Measurements from ENCODE around the gene CDKL1.
"Not testable (repeated sequence)": the region's sequence is repeated elsewhere in the genome, so short reads cannot be mapped to it uniquely, and the experiment has no call there.

The CDKL1 gene

DNA sequence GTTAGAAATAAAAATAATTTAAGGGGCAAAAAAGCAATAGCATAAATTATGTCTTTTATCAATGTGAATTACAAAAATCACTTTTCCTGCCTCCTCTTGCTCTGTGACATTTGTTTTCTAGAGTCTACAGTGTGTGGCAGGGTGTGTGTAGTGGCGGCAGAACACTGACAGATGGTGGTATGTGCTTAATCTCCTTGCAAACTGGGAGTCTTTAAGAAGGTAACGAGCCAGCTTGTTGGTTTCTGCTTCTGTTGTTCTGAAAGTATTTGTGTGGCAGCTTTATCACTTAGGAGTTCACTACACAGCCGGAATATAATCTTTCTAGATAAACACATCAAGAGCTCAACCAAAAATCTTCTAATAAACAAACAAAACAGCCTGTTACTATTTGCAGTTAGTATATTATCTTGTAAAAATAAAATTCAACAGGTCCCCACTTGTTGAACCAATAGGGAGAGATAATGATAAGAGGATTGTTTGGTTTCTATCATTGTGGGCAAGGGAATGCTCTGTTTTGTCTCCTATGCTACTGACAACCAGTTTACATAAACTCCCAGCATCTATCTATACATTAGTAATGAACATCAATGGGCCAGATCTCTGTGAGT is 13.0 kb downstream of the CDKL1 start:
- DNase-seq, result no peak

DNA sequence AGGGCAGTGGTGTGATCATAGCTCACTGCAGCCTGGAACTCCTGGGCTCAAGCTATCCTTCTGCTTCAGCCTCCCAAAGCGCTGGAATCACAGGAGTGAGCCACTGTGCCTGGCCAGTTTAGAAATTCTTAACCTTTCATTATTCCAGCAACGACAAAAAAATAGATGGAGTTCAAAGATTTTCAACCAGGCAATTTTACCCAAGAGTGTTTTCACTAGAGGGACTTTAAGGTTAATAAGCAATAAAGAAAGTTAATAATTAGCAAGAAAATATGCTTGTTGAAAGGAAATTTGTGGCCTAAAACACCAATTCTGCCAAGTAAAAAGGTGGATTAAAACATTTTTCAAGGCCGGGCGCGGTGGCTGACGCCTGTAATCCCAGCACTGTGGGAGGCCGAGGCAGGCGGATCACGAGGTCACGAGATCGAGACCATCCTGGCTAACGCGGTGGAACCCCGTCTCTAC is 14.8 kb downstream of the CDKL1 start:
- DNase-seq, result no peak

DNA sequence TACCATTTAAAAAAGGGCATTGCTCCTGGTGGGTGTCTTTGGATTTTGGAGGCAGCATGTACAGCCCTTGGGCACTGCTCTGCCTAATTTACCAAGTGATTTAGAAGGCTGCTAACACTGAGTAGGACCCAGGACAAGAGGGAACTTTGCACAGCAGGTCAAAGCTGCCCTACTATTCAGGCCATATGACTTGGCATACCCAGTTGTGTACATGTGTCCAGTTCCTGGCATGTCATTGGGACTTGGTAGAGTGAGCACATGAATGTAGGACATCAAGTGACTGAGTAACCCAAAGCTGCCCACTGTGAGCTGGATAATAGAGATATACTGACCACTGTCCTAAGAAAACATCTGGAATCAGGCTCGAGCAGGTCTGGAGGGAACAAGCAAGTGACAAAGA is 15.7 kb downstream of the CDKL1 start:
- no peak for DNase-seq

DNA sequence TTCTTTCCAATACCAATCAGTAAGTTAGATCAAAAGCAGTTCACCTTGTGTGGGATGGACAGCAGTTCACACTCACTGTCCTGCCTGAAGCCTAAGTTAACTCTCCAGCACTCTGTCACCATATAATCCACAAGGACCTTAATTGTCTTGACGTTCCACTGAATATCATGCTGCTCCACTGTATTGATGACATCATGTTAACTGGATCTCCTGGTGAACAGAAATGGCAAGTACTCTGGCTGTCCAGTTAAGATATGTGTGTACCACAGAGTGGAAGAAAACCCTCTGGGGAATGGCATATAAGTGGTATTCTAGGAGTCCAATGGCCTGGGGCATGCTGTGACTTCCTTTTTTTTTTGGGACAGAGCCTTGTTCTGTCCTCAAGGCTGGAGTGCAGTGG is 16.2 kb downstream of the CDKL1 start:
- DNase-seq, result no peak

DNA sequence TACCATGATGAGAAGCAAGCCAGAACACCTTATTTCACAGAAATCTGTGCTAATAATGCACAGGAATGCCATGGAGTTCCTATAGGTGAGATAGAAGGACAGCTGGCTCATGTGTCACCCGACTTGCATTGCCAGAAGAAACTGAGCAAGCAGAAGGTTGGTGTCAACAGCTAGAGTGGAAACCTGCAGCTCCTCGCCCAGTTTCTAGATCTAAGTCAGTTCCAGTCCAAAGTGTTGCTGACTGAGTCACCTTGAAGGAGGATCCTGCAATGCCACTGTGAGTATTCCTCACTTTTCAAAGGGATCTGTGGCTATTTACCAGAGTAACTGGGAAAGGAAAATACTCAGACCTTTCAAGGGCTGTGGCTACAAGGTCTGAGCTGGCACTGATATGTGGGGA is 17.1 kb downstream of the CDKL1 start:
- no peak for DNase-seq

DNA sequence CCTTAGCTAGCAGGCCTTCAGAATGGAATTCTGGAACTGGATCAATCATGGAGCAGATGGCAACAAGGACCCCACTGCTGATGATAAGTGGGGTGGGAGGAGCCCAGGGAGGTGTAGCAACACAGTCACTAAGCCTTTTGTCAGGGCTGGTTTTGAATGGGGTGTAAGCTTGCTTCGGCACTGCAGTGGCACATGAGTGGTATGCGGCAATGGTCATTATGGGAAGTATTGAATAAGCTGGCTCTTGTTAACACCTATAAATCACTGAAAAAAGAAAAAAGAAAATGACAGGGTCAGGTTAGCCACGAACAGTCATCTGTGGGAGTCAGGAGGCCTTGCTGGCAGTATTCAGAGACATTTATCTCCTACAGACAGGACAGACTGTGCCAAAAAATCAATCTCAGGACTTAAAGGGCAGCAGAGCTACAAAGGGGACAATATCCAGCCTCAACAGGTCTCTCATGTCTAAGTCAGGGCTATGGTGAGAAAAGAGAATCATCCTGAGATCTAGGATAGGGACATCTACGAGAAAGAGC is 19.1 kb downstream of the CDKL1 start:
- DNase-seq, result no peak

DNA sequence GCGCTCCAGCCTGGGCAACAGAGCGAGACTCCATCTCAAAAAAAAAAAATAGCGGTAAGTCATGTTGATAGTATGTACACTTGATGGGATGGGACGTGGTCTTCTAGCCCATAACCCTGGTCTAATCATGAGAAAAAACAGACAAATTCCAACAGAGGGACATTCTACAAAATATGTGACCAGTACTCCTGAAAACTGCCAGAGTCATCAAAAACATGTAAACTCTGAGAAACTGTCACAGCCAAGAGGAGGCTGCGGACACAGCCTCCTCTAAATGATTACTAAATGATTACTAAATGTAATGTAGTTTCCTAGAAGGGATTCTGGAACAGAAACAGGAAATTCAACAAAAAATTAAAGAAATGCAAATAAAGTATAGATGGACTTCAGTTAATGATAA is 20.9 kb downstream of the CDKL1 start:
- no peak for DNase-seq

DNA sequence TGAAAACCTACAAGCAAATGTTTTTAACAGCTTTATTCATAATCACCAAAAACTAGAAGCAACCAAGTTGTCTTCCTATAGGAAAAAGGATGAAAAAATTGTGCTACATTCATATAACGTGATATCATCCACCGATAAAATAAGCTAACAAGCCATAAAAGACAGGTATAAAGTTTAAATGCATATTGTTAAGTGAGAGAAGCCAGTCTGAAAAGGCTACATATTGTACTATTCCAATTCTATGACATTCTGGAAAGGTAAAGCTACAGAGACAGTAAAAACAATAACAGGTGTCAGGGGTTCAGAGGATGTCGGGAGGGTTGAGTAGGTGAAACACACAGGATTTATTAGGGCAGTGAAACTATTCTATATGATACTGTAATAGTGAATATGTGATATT is 22.7 kb downstream of the CDKL1 start:
- no peak for DNase-seq

DNA sequence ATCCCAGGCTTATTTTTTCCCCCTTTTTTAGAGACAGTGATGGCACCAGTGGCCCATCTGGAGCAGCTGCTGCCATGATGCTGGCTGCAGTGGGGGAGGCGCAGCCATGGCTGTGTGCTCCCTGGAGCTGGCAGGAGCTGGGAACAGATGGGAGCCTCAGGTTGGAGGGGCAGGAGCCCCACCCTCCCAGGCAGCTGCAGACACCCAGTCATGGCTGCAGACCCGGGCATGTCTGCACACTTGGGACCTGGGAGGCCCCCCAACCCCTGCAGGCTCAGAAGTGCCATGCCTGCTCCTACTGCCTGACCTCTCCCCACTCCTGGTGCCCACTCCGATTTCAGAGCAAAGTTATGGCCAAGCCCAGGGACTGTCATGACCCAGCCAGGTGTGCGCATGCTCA is 25.1 kb downstream of the CDKL1 start:
- DNase-seq, result no peak

DNA sequence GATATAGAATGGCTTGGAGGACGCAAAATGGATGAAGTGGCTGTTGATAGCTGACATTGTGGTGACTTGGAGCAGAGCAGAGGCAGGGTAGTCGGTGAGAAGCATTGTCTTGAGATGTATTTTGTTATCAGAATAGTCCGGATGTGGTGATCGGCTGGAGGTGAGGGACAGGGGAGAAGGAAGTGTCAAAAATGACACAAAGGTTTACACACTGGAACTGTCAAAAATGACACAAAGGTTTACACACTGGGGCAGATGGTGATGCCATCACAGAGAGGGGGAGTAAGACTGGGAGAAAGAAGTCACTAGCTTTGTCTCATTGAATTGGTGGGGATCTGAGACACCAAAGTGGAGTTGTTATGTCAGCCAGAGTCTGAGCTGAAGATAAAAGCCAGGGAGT is 30.1 kb downstream of the CDKL1 start:
- no peak for DNase-seq

DNA sequence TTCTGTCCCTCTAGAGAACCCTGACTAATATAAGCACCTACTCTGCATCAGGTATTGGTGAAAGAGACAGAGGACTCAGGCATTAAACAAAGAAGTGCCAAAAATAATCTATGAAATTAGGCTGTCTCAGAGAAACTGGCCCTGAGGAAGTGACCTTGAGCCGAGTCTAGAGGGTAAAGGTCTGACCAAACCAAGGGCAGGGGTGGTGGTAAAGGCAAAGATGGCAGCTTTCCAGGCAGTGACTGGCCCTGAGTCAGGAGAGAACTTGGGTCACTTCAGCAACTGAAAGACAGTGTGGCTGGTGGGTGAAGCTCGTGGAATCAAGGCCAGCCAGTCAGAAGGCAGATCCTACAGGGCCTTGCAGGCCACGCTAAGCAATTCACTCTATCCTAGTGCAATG is 30.6 kb downstream of the CDKL1 start:
- DNase-seq, result no peak

DNA sequence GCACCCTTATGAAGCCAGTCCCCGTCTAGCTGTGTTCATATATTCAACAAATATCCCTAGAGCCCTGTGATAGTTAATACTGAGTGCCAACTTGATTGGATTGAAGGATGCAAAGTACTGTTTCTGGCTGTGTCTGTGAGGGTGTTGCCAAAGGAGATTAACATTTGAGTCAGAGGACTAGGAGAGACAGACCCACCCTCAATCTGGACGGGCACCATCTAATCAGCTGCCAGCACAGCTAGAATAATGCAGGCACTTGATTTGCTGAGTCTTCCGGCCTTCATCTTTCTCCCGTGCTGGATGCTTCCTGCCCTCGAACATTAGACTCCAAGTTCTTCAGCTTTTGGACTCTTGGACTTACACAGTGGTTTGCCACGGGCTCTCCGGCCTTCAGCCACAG is 31.1 kb downstream of the CDKL1 start:
- DNase-seq, result not testable (repeated sequence)

DNA sequence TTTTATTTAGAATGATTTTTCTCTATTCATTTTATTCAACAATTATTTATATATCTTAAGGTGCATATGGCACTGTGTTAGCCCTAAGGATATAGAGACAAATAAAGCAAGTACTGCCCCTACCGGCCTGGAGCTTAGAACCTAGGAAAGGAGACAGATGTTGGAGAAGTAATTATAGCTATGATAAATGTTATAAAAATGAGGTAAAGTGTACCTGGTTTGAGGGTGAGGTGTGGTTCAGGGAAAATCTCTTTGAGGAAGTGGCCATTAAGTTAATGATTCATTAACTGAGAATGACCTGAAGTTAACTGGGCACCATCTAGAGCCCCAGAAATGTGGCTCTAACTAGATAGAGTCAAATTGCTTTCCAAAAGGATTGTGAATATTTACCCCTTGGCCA is 31.9 kb downstream of the CDKL1 start:
- DNase-seq, result no peak

DNA sequence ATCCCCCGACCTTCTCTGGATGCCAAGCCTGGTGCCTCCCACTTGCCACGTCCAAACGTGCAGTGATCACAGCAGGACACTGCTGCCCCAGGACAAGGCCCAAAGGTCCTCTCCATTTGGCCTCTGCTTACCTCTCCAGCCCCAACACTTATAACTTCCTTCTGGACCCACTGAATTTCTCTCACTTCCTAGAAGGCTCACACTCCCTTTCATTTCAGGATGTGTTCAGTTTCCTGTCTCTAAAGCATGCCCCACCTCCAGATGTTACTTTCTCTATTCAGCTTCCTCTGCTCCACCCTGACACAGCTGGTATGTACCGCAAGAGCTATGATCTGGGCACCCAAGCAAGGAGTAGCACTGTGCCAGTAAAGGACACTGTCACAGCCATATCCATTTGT is 33.0 kb downstream of the CDKL1 start:
- no peak for DNase-seq

DNA sequence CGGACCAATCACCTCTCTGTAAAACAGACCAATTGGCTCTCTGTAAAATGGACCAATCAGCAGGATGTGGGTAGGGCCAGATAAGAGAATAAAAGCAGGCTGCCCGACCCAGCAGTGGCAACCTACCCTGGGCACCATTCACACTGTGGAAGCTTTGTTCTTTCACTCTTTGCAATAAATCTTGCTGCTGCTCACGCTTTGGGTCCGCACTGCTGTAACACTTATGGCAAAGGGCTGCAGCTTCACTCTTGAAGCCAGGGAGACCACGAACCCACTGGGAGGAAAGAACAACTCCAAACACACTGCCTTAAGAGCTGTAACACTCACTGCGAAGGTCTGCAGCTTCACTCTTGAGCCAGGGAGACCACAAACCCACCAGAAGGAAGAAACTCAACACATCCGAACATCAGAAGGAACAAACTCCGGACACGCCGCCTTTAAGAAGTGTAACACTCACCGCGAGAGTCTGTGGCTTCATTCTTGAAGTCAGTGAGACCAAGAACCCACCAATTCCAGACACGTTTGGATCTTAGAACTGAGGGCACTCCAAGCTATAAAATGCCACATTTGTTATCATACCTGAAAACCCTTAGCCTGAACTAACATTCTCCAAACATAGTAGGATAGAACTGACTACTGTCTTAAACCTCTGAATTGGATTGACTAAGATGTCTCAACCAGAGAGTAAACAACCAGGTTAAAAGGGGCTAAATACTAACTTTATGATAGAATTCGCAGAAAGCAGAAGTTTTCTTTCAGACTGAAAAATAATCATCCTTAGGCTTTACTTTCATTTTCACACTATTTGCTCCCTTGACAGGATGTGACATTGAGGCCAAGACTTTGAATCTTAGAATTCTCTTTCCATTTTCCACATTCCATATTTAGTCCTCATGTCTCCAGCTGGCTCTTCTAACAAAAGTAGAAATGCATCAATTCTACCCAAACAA is 33.6 kb downstream of the CDKL1 start:
- DNase-seq, result no peak

DNA sequence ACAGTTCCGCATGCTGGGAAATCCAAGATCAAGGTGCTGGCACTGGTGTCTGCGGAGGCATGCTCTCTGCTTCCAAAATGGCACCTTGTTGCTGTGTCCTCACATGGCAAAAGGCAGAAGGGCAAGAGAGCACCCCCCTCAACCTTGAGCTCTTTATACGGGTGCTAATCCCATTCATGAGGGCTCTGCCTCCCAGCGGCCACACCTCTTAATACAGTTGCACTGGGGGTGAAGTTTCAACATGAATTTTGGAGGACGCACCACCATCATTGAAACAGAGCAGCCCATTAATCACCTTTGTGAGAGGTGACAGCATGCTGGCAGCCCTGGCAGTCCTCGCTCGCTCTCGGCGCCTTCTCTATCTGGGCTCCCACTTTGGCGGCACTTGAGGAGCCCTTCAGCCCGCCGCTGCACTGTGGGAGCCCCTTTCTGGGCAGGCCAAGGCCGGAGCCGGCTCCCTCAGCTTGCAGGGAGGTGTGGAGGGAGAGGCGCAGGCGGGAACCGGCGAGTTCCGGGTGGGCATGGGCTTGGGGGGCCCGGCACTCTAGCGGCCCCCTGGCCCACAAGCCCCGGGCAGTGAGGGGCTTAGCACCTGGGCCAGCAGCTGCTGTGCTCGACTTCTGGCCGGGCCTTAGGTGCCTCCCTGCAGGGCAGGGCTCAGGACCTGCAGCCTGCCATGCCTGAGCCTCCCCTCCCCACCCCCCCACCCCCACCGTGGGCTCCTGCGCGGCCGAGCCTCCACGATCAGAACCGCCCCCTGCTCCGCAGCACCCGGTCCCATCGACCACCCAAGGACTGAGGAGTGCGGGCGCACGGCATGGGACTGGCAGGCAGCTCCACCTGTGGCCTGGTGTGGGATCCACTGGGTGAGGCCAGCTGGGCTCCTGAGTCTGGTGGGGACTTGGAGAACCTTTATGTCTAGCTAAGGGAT is 34.9 kb downstream of the CDKL1 start:
- DNase-seq, result not testable (repeated sequence)

DNA sequence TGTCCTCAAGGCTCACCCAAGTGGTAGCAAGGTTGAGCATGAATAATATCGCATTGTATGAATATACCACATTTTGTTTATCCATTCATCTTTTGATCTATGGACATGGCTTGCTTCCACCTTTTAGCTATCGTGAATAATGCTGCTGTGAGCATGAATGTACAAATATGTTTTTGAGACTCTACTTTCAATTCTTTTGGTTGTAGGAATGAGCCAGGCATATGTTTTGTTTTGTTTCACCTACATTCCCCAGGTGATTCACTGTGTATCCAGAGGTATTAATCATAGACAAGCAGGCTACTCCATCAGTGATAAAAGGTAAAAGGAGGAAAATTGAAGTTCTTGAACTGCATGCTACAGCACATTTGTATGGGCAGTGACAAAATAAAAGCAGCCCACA is 35.8 kb downstream of the CDKL1 start:
- DNase-seq, result no peak

DNA sequence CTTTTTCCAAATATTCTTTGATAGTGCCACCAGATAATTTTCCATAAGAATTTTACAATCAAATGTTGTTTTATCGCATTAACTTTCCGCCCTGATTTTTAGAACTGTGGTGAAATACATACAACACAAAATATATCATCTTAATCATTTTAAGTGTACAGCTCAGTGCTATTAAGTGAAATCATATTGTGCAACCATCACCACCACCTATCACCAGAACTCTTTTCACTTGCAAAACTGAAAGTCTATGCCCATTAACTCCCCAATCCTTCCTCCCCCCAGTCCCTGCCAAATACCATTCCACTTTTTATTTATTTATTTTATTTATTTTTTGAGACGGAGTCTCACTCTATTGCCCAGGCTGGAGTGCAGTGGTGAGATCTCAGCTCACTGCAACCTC is 36.6 kb downstream of the CDKL1 start:
- DNase-seq, result no peak

DNA sequence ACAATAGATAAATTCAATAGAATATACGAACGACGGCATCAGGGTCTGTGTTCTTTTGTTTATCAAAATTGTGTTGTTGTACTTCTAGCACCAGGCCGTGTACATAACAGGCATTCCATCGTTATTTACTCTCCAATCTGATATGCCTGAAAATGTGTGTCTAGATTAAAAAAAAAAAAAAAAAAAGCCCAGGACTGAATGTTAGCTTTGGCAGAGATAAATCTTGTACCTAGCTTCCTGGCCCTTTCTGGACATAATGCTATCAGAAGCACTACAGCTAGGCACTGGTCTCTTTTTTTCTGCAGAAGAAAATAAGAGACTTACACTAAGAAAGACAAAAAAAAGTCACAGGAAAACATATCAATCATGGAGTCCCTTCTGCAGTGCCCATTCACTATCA is 37.0 kb downstream of the CDKL1 start:
- DNase-seq, result no peak

DNA sequence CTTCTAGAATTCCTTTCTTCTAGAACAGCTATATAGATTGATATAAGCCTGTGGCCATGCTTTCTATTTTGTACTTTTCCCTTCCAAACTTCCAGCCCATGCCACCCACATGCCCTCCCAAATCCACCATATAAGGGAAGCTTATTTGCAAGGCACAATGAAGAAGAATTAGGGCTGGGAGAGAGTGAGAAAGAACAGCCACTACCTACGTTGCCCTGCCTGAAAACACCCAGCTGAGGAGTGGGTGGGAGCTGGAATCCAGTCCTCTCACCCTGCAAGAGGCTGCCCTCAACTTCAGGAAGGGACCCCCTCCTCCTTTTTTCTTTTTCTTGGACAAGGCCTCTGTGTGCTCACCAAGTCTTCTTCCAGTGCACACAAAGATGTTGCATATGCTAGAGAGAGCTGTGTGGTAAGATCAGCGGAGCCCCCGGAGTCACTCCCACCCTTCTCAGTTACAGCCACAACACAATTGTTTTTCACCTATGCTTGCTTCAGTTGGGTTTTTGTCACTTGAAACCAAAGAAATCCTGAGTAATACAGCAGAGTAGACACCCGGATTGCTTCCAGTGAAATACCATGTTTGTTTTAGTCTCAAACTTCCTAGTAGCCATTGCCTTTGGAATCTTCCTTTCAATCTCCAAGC is 38.8 kb downstream of the CDKL1 start:
- no peak for DNase-seq

DNA sequence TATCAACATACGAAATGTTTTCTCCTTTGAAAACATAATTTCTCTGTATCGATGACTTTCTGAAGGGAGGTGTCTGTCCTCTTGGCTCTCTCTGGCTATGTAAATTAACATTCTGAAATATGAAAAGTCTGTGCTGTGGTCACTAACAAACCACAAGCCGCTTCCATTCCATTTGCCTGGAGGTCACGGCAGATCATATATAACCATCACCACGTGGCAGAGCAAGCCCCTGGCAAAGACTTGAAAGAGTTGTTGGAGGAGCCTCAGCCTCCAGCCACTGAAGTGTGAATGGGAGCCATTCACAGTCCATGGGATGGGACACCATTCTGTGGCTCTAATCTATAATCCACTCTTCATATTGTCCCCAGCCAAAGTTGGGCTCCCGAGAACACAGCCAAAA is 39.6 kb downstream of the CDKL1 start:
- DNase-seq, result no peak

DNA sequence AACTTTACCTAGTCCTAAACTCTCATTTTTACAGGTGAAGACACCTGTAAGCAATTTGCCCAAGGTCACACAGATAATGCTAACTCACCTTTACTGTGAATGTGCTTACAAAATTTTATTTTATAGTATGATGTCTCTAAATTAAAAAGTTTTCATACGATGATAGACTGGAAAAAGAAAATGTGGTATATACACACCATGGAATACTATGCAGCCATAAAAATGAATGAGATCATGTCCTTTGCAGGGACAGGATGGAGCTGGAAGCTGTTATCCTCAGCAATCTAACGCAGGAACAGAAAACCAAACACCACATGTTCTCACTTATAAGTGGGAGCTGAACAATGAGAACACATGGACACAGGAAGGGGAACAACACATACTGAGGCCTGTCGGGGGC is 40.4 kb downstream of the CDKL1 start:
- DNase-seq, result not testable (repeated sequence)

DNA sequence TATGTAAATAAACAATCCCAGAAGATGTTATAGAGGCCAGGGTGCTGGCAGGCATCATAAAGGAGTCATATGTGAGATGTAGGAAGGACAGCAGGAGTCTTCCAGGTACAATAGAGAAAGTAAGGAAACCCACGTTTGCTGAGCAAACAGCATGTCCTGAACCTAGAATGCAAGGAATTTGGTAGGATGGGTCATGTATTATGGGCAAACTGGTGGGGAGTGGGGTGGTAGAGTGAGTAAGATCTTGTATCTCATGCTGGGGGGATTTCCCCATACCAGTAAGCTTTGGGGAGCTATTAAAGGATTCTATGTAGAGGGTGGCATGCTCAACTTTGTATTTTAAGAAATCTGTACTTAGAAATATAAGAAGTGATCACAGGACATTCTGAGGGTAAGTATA is 41.0 kb downstream of the CDKL1 start:
- no peak for DNase-seq
